IMR-90 (cell line): ENCODE measurements around the gene CCDC83. TPM values are rescaled to one million over a fixed set of nuclear protein-coding genes. Genes with fewer than 3 reads are reported as not detected.

ENCODE experiments used
- ATAC-seq: fragments of 200-7000 bp; cut with Tn5 transposase; 2 replicates; pipeline ENCODE4 v1.9.1; 2020; ENCODE audit warnings: low read depth, mild to moderate bottlenecking, moderate library complexity
- BruUV-seq: library from RNA; stranded (reverse); fragments of 400-500 nt; replicated peaks from 2 replicates; lab custom pipeline; 2021; lab: Mats Ljungman, UMichigan
- CTCF ChIA-PET: fragments of 300-600 bp; formaldehyde crosslinking; extraction: SDS; loops from one replicate; lab custom pipeline; 2021; ENCODE audit warnings: antibody characterized with exemption; lab: Yijun Ruan, JAX
- POLR2A ChIA-PET: fragments of 300-600 bp; sonication (Branson Sonifier 250); formaldehyde crosslinking; loops from one replicate; lab custom pipeline; 2022; ENCODE audit warnings: antibody characterized with exemption; ENCODE audit not compliant: unreplicated experiment; lab: Charles Lee
- DNase-seq: peaks from one replicate; pipeline ENCODE4 v3.0.0; 2013
- H2AFZ ChIP-seq: replicated peaks from 2 replicates; pipeline ENCODE3; 2013; ENCODE audit warnings: low read length, mild to moderate bottlenecking; ENCODE audit not compliant: poor library complexity
- H2AK5ac ChIP-seq: 2 replicates; pipeline ENCODE4 v1.6.1; 2013; ENCODE audit warnings: low read depth, low read length, inconsistent platforms
- H2AK9ac ChIP-seq: replicated peaks from 2 replicates; pipeline ENCODE3; 2013; ENCODE audit warnings: mild to moderate bottlenecking, low read depth, low read length, moderate library complexity; ENCODE audit not compliant: poor library complexity
- H2BK120ac ChIP-seq: 2 replicates; pipeline ENCODE4 v1.6.1; 2013; ENCODE audit warnings: low read depth, low read length, inconsistent platforms
- H2BK15ac ChIP-seq: 3 replicates; pipeline ENCODE4 v1.6.1; 2013; ENCODE audit warnings: low read depth, low read length, inconsistent platforms
- H2BK20ac ChIP-seq: 2 replicates; pipeline ENCODE4 v1.6.1; 2013; ENCODE audit warnings: low read depth, mild to moderate bottlenecking, inconsistent platforms, low read length, moderate library complexity
- H2BK5ac ChIP-seq: 2 replicates; pipeline ENCODE4 v1.6.1; 2013; ENCODE audit warnings: mild to moderate bottlenecking, low read depth, low read length, inconsistent platforms; ENCODE audit not compliant: poor library complexity, severe bottlenecking
- H3K14ac ChIP-seq: replicated peaks from 2 replicates; pipeline ENCODE4 v1.6.1; 2013; ENCODE audit warnings: low read depth, low read length, inconsistent platforms
- H3K18ac ChIP-seq: 2 replicates; pipeline ENCODE4 v1.6.1; 2013; ENCODE audit warnings: low read depth, low read length, control low read depth
- H3K23ac ChIP-seq: 2 replicates; pipeline ENCODE4 v1.6.1; 2013; ENCODE audit warnings: low read depth, low read length, inconsistent platforms
- H3K27ac ChIP-seq: 2 replicates; pipeline ENCODE4 v1.5.1; 2013; ENCODE audit warnings: mild to moderate bottlenecking, control low read depth, low read length; ENCODE audit not compliant: insufficient read depth
- H3K27me3 ChIP-seq: 2 replicates; pipeline ENCODE4 v1.6.1; 2013; ENCODE audit warnings: low read length; ENCODE audit not compliant: control insufficient read depth, insufficient read depth
- H3K36me3 ChIP-seq: 2 replicates; pipeline ENCODE4 v1.6.1; 2013; ENCODE audit warnings: low read length, mixed read lengths; ENCODE audit not compliant: control insufficient read depth, insufficient read depth
- H3K4ac ChIP-seq: 2 replicates; pipeline ENCODE4 v1.6.1; 2013; ENCODE audit warnings: low read depth, low read length, inconsistent platforms
- H3K4me1 ChIP-seq: 2 replicates; pipeline ENCODE4 v1.6.1; 2013; ENCODE audit warnings: low read length, mixed read lengths; ENCODE audit not compliant: control insufficient read depth, insufficient read depth
- H3K4me2 ChIP-seq: 2 replicates; pipeline ENCODE4 v1.6.1; 2013; ENCODE audit warnings: low read depth, mild to moderate bottlenecking, control low read depth, low read length, moderate library complexity
- H3K4me3 ChIP-seq: 2 replicates; pipeline ENCODE4 v1.5.1; 2013; ENCODE audit warnings: low read depth, mild to moderate bottlenecking, control low read depth, low read length, moderate library complexity; ENCODE audit not compliant: insufficient read depth
- H3K56ac ChIP-seq: 2 replicates; pipeline ENCODE4 v1.6.1; 2013; ENCODE audit warnings: low read length, inconsistent platforms; ENCODE audit not compliant: insufficient read depth; ENCODE audit errors: extremely low read depth
- H3K79me1 ChIP-seq, 2 experiments: 2 replicates each; pipeline ENCODE4 v1.6.1; 2013; ENCODE audit warnings: low read length in 2 of 2, inconsistent platforms in 1 of 2, low read depth in 1 of 2
- H3K9ac ChIP-seq: 2 replicates; pipeline ENCODE4 v1.6.1; 2013; ENCODE audit warnings: low read depth, low read length, control low read depth
- H3K9me1 ChIP-seq: 2 replicates; pipeline ENCODE4 v1.6.1; 2013; ENCODE audit warnings: low read length, inconsistent platforms; ENCODE audit not compliant: insufficient read depth
- H3K9me3 ChIP-seq: 2 replicates; pipeline ENCODE4 v1.6.1; 2013; ENCODE audit warnings: low read length; ENCODE audit not compliant: control insufficient read depth, insufficient read depth
- H4K20me1 ChIP-seq: 2 replicates; pipeline ENCODE4 v1.6.1; 2013; ENCODE audit warnings: low read length, inconsistent platforms; ENCODE audit not compliant: insufficient read depth
- H4K5ac ChIP-seq: 2 replicates; pipeline ENCODE4 v1.6.1; 2013; ENCODE audit warnings: mild to moderate bottlenecking, low read depth, low read length, control low read depth
- H4K8ac ChIP-seq, 2 experiments: 2 replicates each; pipeline ENCODE4 v1.6.1; 2013; ENCODE audit warnings: low read depth in 2 of 2, low read length in 2 of 2, control low read depth in 1 of 2, inconsistent platforms in 1 of 2
- H4K91ac ChIP-seq: 2 replicates; pipeline ENCODE4 v1.6.1; 2013; ENCODE audit warnings: low read depth, low read length, inconsistent platforms; ENCODE audit not compliant: insufficient read depth
- RCOR1 ChIP-seq: IDR thresholded peaks from 2 replicates; pipeline ENCODE4 v1.6.1; 2012; ENCODE audit warnings: mild to moderate bottlenecking, low read length, improper control_type of control experiment; ENCODE audit not compliant: insufficient replicate concordance
- WGBS, 2 experiments: methylation state at CpG; one replicate each; pipeline versions ENCODE4 v1.1.5 to v1.1.7; 2013; ENCODE audit warnings: missing lambda C conversion rate in 2 of 2; ENCODE audit not compliant: insufficient read length in 1 of 2; ENCODE audit errors: extremely low coverage in 2 of 2; 5-methylcytosine and 5-hydroxymethylcytosine counted together
- dilution Hi-C: fragments of 300-500 bp; cut with HindIII; formaldehyde crosslinking; loops from one replicate; pipeline ENCODE4 v1.14.3; 2018; ENCODE audit warnings: low sequenced_read_pairs; ENCODE audit not compliant: unreplicated experiment
- in situ Hi-C: fragments of 300-500 bp; cut with MboI; formaldehyde crosslinking; loops from 3 replicates; pipeline ENCODE4 v1.14.3; 2019; ENCODE audit warnings: low sequenced_read_pairs, inconsistent platforms, mixed read lengths
- intact Hi-C: fragments of 100-400 bp; cut with micrococcal nuclease; formaldehyde crosslinking; loops from 2 replicates; pipeline ENCODE4 v1.10.0; 2022
- polyA plus RNA-seq, 3 experiments: library from polyadenylated mRNA; depleted of rRNA; stranded (reverse); fragments of >200 nt; gene quantifications; 2 replicates each; pipeline ENCODE4 v1.2.3, GENCODE V29; 2012; ENCODE audit warnings: low replicate concordance in 1 of 3
- total RNA-seq: library from RNA; depleted of rRNA; stranded (reverse); fragments of >200 nt; gene quantifications from 2 replicates; pipeline ENCODE4 v1.2.3, GENCODE V29; 2012

The CCDC83 gene
- total and polyA plus RNA-seq, 2 of the 4 experiments (the other 2 are of a cell fraction), result not detected

DNA sequence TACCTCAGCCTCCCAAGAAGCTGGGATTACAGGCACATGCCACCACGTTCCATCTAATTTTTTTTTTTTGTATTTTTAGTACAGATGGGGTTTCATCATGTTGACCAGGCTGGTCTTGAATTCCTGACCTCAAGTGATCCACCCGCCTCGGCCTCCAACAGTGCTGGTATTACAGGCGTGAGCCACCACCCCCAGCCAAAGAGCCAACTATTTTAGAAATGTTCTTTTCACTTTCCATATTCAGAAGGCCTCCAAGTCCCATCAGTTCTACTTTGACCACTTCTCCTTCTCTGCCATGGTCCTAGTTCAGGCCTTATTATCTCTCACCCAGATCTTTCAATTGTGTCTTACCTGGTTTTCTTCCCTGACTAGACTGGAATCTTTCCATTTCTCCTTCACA is 48.2 kb downstream of the CCDC83 start:
- Histone ChIP-seq H2AK9ac (no peak overlapping the region), H2BK20ac (no peak overlapping the region), H3K56ac (no peak overlapping the region), H3K4ac (no peak overlapping the region), H3K14ac (no peak overlapping the region), H3K27me3 (no peaks in the 10 kb centered on the region), H3K23ac (no peak overlapping the region), H3K79me1 (no peaks in the 10 kb centered on the region), H4K5ac (no peak overlapping the region), H3K9me3 (no peaks in the 10 kb centered on the region), H2BK120ac (no peak overlapping the region), H2AFZ (no peak overlapping the region), H2BK5ac (no peak overlapping the region), H3K4me2 (no peak overlapping the region), H3K9me1 (no peaks in the 10 kb centered on the region), H3K4me3 (no peak overlapping the region), H3K18ac (no peak overlapping the region), H3K36me3 (no peaks in the 10 kb centered on the region), H2BK15ac (no peak overlapping the region), H2AK5ac (no peak overlapping the region), H4K20me1 (no peaks in the 10 kb centered on the region), H3K9ac (no peak overlapping the region), H4K91ac (no peak overlapping the region), H4K8ac (no peak overlapping the region), H3K4me1 (no peaks in the 10 kb centered on the region; the same call in 1 of the 2 replicates), H3K27ac (no peak overlapping the region)
- POLR2A ChIA-PET, result no interaction called here
- CTCF ChIA-PET, result no interaction called here
- in situ Hi-C loops, result no loop called here
- BruUV-seq, result no TSS peak
- ATAC-seq, result no peak
- intact Hi-C loops, result loop anchor here (5.0 kb wide), 1 partner anchor 34 kb away; no protein-coding TSS in a partner anchor
- WGBS, 2 experiments, result 83% methylated on average over 1 of the region's 4 CpGs; no CpG with 5 or more reads in 1 of the 2 experiments
- no peak for TF ChIP-seq RCOR1
- DNase-seq, result no peak
- dilution Hi-C loops, result no loop called here
